ENCODE measurements around the gene RAI14.

- TF ChIP-seq POLR2AphosphoS5 (IDR thresholded peaks at IDR 0.05; ENCODE audit: low read depth, low read length) (no peak), POLR2A (IDR thresholded peaks at IDR 0.05; ENCODE audit: low read depth, low read length) (no peak)
Observed at GRCh38 chr5:34639852-34640626, 16.1 kb upstream of the RAI14 start.

All from GM12892 (cell line).